GM11168 (cell line): ENCODE data around the gene PRDM16.

ENCODE experiments used
- in situ Hi-C: fragments of 300-500 bp; cut with MboI; formaldehyde crosslinking; loops from one replicate; pipeline ENCODE4 v1.12.0; 2022; ENCODE audit warnings: low sequenced_read_pairs; ENCODE audit not compliant: unreplicated experiment

Gene PRDM16

DNA sequence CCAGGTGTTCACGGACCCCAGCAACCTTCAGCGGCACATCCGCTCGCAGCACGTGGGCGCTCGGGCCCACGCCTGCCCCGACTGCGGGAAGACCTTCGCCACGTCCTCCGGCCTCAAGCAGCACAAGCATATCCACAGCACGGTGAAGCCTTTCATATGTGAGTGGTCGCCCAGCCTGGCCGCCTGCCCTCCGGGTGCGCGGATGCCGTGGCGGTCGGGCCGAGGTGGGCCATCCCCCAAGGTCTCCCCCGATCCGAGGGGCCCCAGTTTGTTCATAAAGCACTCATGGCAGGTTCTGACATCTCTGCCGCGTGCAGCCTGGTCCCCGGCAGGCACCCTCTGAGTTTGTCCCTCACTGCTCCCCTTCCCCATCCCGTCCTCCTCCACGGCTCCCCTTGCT, 336.5 kb downstream of the PRDM16 start:
- in situ Hi-C loops, result no loop called here

DNA sequence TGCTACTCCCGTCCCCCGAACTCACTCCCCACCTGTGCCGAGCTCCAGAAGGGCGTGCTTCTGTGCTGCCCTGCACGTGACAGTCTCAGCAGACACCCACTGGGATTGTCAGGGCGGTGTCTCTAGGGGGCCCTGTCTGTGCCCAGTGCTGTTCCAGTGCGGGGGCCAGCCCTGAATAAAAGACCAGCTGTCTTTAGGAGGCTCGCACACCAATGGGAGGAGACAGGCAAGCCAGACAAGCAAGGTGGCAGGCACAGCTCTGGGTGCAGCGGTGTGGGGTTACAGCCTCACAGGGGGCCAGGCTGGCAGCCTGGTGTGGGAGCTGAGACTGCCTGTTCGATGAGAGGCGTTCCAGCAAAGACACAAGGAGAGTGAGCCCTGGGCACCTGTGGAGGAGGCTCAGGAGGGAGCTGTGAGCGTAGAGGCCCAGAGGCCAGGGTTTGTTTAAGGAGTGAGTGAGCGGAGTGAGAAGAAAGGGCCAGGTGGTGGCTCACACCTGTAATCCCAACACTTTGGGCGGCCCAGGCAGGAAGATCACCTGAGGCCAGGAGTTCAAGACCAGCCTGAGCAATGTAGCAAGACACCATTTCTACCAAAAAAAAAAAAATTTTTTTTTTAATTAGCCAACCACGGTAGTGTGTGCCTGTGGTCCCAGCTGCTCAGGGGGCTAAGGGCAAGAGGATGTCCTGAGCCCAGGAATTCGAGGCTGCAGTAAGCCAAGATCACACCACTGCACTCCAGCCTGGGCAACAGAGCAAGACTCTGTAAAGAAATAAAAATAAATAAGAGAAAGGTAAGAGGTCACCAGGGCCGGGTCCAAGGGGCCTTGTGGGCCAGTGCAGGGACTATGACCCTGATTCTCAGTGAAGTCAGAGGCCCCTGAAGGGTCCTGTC, 337.2 kb downstream of the PRDM16 start:
- in situ Hi-C loops, result no loop called here

DNA sequence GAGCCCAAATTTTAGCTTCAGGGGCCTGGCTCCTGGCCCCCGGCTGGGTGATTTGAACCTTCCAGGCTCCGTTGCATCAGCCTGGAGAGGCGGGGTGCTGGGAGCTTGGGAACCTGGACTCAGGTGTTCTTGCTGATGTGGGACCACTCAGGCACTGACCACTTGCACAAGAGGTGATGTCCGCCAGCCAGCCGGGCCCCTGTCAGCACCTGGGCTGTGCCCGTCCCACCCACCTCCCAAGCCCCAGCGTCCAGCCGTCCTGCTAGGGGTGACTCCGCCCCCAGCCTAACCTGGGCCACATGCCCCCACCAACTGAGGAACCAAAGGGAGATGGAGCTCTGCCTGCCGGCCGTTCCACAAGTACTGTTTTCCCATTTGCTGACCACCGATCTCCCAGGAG, 338.0 kb downstream of the PRDM16 start:
- in situ Hi-C loops, result no loop called here

DNA sequence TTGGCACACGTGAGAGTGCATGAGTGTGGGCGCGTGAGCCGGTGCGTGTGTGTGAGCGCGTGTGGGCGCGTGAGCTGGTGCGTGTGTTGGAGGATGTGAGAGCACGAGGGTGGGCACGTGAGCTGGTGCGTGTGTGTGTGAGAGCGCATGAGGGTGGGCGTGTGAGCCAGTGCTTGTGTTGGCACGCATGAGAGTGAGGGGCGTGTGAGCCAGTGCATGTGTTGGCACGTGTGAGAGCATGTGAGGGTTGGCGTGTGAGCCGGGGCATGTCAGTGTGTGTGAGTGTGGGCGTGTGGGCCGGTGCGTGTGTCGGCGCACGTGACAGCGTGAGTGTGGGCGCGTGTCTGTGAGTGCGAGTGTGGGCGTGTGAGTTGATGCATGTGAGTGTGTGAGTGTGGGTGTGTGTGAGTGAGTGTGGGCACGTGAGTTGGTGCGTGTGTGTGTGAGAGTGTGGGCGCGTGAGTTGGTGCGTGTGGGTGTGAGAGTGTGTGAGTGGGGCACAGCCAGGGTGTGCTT, 339.8 kb downstream of the PRDM16 start:
- in situ Hi-C loops, result no loop called here

DNA sequence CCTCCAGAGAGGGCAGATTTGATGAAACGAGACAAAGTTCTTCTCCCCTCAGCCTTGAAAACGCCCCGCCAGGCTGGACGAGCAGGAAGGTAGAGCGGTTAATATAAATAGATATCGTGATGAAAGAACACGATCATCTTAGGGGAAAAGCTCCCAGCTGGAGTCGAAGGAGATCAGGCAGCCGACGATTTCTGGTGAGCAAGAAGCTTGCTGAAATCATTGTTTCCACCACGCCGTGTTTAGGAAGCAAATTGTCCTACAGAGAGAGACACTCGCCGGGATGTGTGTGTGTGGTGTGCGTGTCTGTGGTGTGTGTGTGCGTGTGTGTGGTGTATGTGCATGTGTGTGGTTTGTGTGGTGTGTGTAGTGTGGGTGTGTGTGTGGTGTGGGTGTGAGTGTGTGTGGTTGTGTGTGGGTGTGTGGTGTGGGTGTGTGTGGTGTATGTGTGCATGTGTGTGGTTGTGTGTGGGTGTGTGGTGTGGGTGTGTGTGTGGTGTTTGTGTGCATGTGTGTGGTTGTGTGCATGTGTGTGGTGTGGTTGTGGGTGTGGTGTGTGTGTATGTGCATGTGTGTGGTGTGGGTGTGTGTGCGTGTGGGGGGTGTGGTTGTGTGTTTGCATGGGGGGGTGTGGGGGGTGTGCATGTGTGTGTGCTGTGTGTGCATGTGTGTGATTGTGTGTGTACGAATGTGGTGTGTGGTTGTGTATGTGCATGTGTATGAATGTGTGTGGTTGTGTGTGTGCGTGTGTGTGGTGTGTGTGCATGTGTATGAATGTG, 340.6 kb downstream of the PRDM16 start:
- in situ Hi-C loops, result no loop called here

DNA sequence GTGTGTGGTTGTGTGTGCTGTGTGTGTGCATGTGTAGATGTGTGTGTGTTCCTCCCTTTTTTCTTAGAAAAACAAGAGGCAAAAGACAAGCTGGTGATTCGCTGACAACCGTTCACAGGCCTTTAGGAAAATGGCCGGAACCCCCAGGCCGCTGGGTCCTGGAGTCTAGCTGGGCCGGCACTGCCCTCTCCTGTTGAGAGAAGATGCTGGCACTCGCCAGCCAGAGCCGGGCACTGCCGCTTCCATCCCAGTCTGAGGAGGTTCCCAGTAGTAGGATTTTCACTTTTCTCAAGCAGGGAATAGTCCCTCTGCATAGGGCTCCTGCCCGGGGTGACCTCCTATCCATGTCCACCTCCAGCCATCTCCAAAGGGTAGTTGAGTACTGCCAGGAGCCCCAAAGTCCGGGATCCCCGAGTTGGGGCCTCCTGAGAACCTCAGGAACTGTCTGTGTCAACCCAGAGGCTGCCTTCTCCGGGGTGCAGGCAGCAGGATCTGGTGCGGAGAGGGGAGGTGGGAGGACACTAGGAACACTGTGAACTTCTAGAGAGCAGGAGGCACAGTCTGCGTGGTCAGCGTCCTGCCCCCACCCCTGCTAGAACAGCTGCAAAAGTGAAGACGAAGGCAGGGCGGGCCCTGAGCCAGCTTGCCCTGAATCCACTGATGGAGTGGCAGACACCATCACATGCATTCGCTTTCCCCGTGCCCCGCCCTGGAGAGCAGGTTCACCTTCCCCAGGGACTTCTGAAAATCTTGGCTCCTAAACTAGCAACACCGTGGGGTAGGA, 341.3 kb downstream of the PRDM16 start:
- in situ Hi-C loops, result no loop called here

DNA sequence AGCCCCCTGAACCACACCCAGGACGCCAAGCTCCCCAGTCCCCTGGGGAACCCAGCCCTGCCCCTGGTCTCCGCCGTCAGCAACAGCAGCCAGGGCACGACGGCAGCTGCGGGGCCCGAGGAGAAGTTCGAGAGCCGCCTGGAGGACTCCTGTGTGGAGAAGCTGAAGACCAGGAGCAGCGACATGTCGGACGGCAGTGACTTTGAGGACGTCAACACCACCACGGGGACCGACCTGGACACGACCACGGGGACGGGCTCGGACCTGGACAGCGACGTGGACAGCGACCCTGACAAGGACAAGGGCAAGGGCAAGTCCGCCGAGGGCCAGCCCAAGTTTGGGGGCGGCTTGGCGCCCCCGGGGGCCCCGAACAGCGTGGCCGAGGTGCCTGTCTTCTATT, 342.8 kb downstream of the PRDM16 start:
- in situ Hi-C loops, result no loop called here

DNA sequence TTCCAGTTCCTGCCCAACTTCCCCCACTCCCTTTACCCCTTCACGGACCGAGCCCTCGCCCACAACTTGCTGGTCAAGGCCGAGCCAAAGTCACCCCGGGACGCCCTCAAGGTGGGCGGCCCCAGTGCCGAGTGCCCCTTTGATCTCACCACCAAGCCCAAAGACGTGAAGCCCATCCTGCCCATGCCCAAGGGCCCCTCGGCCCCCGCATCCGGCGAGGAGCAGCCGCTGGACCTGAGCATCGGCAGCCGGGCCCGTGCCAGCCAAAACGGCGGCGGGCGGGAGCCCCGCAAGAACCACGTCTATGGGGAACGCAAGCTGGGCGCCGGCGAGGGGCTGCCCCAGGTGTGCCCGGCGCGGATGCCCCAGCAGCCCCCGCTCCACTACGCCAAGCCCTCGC, 343.4 kb downstream of the PRDM16 start:
- in situ Hi-C loops, result no loop called here

DNA sequence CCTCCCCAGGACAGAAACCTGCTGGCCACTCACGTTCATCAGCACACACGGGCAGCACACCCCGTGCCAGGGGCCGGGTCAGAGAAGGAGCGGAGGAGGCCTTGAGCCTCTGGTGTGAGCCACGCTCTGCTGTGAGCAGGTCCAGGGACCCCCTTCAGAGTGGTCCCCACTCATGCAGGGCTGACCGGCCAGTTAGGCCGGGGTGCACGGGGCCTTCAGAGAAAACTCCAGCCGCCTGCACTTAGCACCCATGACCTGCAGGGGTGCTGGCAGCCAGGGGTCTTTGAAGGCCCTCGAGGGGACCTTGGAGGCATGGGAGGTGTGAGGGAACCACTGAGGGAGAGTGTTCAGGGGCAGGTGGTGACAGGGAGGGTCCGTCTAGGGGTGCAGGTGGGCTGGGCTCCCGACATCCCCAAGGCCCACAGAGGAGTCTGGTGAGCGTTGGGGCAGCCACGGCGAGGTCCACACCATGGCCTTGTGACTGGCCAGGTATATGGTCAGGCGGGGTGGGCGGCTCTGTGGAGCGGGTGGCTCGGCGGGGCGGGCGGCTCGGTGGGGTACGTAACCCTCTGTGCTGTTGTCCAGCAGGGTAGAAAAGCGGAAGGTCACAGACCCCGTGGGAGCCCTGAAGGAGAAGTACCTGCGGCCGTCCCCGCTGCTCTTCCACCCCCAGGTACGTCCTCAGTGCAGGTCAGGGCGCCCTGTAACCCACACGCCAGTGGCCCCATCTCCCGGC, 345.1 kb downstream of the PRDM16 start:
- in situ Hi-C loops, result no loop called here

DNA sequence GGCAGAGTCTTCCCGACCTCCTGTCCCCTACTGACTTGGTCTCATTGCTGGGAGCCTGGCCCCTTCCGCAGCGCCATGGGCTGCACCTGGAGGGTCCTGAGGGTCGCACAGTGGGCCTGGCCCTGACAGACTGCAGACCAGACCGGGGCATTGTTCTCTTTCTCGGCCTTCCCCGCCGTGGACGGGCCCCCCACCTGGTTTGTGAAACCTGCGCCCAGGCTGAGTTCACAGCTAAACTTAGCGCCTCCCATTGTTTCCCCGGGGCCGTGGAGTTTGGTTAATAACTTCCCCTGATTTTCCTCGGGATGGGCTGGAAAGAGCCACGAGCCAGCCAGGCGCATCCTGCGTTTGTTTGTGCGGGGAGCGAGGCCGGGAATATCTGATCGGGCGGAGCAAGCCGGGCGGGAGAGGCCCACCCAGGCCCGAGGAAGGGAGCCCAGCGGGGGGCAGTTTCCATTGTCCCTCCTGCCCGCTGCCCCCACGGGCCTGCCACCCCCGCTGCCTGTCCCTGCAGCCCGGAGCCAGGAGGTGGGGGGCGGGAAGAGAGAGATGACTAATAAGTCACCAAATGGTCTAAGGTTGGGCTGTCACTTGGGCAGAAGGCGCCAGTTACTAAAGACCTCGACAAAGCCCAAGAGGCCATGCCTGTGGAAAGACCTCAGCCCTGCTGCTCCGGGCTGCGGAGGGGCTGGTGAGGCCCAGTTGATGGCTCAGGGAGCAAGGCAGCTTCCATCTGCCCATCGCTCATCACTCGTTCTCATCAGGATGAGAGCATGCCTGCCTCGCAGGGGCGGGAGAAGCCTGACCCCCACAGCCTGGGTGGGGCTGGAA, 346.5 kb downstream of the PRDM16 start:
- in situ Hi-C loops, result no loop called here

DNA sequence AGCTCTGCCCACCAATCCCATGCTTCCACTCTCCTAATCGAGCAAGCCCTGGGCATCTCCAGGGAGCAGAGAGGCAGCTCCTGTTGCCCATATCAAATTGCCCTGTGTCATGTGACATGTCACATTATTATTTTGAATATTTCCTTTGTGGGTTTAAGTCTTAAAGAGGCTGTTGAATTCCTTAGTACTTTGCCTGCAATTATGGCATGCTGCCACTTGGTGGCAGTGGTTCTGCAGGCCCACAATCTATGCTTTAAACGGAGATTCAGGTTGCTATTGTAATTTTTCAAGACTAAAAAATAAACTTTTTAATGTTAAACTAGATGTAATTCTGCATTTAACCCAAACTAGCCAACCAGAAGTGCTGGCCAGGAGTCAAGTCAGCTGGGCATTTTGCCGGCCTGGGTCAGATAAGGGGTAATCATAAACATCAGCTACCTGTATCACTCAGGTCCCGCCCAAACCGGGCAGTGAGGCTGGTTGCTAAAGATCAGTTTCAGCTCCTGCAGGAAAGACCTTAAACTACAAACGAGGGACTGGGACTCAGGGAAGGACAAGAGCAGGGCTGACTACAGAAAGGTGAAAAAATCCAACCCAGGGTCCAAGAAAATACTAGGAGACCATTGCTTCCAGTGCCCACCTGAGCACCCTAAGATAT, 348.2 kb downstream of the PRDM16 start:
- in situ Hi-C loops, result no loop called here

DNA sequence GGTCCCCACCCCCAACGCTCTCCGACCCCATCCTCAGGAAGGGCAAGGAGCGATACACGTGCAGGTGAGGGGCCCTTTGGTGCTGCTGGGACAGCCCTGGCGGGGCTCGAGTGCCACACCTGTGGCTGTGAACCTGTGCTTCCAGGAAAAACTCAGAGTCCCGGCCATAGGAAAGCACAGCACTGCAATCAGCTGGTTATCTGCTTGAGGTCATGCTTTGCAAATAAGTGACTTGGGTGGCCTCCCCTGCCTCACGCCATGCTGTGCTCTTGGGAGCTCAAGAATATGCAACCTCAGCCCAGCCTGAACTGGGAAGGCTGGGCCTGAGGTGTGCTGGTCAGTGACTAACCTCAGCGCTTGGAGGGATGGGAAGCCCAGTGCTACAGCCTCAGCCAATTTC, 348.9 kb downstream of the PRDM16 start:
- in situ Hi-C loops, result no loop called here

DNA sequence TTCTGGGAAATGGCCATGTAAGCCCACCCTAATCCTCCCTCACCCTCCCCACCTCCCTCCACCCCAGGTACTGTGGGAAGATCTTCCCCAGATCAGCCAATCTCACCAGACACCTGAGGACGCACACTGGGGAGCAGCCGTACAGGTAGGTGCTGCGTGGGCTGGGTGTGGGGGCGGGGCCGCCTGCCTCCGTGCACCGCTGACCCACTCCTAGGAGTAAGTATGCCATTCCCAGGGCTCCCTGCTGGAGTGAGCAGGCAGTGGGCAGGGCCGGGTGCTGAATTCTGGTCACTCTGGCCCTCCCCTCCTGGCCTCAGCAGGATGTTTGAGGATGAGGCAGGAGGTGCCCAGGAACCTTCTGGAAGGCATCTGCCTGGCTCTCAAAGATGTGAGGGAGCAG, 349.6 kb downstream of the PRDM16 start:
- in situ Hi-C loops, result no loop called here

DNA sequence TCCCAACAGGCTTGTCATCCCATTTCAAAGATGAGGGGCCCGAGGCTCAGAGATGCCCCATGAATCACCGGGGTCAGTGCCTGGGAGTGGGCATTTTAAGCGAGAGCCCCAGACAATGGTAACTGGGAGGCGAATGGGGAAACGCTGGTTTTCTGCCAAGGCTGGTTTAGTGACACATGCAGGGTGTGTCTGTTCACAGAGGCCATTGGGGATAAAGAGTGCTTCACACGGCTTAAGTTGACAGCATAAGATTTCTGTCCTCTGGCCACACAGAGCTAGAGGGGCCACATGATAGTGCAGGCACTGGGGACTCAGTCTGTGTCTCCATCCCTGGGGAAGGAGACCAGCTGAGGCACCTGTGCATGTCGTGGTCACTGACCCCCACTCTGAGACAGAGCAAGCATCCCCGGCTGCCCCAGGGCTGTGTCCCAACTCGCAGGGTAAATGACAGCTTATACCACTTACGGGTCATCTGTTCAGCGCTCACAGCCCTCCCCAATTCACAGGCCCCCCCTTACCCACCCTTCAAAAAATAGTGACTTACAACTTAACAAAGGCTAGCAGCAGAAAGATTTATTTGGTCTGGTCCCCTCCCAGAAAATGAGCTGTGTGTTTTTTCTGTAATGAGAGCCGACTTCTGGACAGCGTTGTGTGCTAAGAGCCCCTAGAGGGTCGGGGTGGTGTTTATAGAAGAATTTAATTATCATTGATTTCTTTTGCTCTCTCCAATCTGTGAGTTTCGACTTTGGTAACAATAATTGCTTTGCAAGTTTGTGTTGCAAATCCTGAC, 350.6 kb downstream of the PRDM16 start:
- in situ Hi-C loops, result no loop called here

DNA sequence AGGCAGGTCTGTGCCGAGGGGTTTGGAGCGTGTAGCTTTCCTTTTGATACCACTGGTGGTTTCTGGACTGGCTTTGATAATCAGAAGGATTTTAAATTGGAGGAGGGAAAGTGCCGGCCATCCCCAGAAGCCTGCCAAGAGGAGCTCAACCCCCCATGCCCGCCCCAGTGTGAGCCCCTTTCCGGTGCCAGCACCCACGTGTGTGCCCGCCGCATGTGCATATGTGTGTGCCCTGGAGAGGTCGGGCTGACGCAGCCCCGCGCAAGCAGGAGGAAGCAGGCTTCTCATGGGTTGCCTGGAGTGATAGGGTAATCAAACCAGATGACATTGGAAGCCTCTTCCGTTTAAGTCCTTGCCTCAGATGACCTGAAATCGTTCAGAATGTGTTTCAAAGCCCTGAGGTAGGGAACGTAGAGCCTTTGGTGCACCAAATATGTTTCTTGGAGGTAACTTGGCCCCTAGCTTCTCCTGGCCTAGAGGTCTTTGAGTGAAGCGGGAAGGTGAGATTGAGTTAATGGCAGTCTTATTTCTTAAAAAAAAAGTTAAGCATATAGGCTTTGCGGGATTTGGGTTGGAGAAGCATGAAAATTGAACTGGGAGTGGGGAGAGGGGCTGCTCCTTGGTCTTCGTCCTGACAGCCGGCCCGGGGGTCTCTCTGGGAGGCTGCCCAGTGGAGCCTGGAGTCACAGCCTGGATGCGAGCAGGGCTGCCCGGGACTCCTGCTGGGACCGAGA, 351.4 kb downstream of the PRDM16 start:
- in situ Hi-C loops, result no loop called here

DNA sequence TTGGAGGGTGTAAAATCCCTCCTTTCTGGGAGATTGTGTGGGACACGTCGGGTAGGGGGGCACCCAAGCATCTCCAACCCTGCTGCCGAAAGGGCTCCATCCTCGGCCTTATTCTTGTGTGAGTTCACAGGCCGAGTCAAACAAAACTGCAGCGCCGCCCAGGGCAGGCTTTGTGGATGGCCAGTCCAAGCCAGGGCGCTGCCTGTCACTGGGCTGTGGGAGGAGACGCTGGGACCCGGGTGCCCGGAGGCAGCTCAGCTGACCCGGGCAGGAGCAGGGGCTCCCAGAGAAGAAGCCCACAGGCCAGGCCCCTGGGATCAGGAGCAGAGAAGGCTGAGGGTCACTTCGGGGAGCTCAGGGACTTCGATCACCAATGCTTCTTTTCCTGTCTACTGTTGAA, 353.6 kb downstream of the PRDM16 start:
- in situ Hi-C loops, result no loop called here

DNA sequence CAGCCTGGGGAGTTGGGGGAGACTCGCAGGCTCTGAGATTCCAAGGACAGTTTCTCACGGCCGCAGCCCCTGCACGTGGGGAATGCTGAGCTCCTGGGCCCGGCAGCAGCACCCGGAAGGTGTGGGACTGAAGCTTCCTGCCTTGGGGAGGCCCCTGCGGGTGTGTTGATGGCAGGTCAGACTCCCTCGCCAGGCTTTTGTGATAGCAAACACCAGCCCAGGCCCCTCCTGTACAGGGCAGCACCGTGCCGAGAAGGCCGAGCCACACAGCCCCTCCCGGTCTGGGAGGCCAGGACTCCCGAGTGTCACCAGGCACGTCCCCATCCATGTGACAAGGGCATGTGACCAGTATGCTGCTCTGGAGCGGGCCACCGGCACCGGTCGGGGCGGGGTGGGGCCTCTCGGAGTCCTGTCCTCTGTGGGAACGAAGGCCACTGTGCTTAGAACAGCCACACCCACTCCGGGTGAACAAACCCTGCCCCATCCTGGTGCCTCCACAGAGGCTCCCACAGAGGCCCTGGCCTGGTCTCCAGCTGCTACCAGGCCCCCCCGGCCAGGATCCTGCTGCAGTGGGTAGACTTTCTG, 354.3 kb downstream of the PRDM16 start:
- in situ Hi-C loops, result no loop called here
